Measurements from ENCODE around the gene IFNAR2.

Gene IFNAR2

GRCh38 chr21:33229784-33230544 lies at the start of gene IFNAR2:
TSS of gene IFNAR2 (plus strand) at chr21:33229938. CDS start at chr21:33241923, 11,985 bp downstream.
- FAIRE-seq (no peak), DNase-seq (ENCODE audit: insufficient read length, low spot score) (peak; percentile 87)
- peak; percentile 47 for TF ChIP-seq POLR2A (IDR thresholded peaks at IDR 0.05; ENCODE audit: low read depth, low read length)

GRCh38 chr21:33185852-33186251 lies 43.9 kb upstream of the IFNAR2 start:
- no peak for TF ChIP-seq POLR2A (IDR thresholded peaks at IDR 0.05; ENCODE audit: low read depth, low read length)
- FAIRE-seq (no peak), DNase-seq (ENCODE audit: insufficient read length, low spot score) (no peak)

- TF ChIP-seq POLR2A (IDR thresholded peaks at IDR 0.05; ENCODE audit: low read depth, low read length) = no peak
- DNase-seq (ENCODE audit: insufficient read length, low spot score) = no peak
- no peak for FAIRE-seq
These were observed 42.5 kb upstream of the IFNAR2 start for GRCh38 chr21:33187276-33187675.

GRCh38 chr21:33189237-33189636 lies 40.5 kb upstream of the IFNAR2 start:
- no peak for TF ChIP-seq POLR2A (IDR thresholded peaks at IDR 0.05; ENCODE audit: low read depth, low read length)
- DNase-seq (ENCODE audit: insufficient read length, low spot score) (no peak), FAIRE-seq (no peak)

DNA sequence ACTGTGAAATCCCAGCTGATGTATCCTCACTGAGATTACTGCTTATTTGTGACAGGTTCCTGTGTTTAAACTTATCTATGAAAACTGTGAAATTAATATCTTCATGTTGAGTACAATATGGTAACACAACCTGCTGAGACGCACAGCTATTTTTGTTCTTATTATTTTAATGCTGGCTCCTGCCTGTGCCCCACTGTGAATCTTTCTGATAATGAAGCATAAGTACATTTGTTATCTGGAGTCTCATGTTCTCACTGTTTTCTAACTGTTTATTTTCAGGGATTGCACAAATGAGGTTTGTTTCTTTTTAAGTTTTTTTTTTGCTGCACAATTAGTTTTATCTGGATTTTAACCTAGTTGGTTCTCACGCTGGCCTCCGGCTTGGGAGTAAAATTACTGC lies 39.9 kb upstream of the IFNAR2 start:
- no peak for TF ChIP-seq POLR2A (IDR thresholded peaks at IDR 0.05; ENCODE audit: low read depth, low read length)
- FAIRE-seq (no peak), DNase-seq (ENCODE audit: insufficient read length, low spot score) (no peak)

DNA sequence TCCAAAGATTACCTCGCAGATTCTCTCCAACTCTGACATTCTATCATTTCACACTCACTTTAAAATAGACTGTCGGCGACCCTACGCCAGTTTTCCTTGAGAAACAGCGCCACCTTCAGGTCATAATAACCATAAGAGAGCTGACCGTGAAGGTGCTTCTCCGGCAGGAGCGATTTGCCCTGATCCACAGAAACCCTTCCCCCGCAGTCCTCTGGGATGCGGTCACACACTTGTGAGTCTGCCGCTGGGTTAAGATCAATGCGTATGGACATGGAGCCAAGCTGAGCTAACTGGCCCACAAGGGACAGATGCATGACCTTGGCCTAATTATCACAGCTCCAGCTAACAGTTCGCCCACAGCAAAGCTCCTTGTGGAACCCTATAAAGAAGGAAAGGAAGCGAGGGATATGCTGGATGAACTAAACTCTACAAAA lies 32.8 kb upstream of the IFNAR2 start:
- no peak for TF ChIP-seq POLR2A (IDR thresholded peaks at IDR 0.05; ENCODE audit: low read depth, low read length)
- no peak for FAIRE-seq
- peak; percentile 50 for DNase-seq (ENCODE audit: insufficient read length, low spot score)

- no peak for FAIRE-seq
- no peak for TF ChIP-seq POLR2A (IDR thresholded peaks at IDR 0.05; ENCODE audit: low read depth, low read length)
These were observed 32.2 kb upstream of the IFNAR2 start for GRCh38 chr21:33197496-33197895.

DNA sequence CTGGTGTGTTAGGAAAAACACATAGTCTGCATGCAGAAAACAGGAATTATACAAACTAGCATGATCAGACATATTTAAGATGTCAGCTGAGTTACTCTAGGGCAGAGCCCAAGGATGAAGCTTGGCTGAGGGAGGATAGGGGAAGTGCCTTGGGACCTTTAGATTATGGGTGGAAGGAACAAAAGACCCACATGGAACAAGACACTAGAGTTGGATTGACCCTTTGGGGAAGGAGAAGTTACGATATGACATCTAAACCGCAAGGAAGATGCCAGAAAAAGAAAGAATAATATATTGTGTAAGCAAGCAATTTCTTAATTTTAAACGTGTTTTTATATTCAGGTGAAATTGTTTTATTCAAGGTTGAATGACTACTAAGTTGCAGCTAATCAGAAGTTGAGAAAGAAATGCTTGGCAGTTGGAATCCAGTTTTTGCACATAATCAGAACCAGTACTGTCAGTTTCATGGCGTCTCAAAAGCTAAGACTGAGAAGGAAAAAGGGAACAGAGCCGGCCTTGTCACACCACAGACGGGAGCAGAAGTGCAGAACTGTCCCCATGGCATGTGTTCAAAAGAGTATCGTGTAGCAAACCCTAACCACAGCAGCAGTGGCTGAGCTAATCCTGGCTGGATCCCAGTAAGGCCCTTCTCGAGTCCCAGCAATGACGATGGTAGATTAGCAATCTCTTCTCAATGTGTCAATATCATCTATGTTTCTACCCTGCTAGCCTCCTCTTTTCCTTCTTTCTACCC lies 31.2 kb upstream of the IFNAR2 start:
- FAIRE-seq (no peak), DNase-seq (ENCODE audit: insufficient read length, low spot score) (no peak)
- TF ChIP-seq POLR2A (IDR thresholded peaks at IDR 0.05; ENCODE audit: low read depth, low read length) = no peak

More at GRCh38 chr21:33197496-33197895, 32.2 kb upstream of the IFNAR2 start:
- no peak for DNase-seq (ENCODE audit: insufficient read length, low spot score)

DNA sequence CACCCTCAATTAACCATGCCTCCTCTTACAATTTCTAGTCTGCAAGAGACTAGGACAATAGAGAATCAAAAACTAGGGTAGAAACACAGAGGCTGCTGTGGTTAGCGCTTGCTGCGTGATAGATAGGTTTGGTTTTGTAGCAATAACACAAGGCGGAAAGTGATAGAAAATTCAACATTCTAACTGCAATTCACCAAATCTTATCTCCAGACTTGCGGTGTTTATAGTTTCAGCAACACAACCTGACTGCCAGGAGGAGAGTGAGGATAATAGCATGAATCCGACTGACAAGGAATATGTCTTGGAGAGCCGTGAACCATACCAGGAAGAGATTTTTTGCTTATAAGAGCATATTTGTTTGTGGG lies 30.7 kb upstream of the IFNAR2 start:
- FAIRE-seq (no peak), DNase-seq (ENCODE audit: insufficient read length, low spot score) (no peak)
- TF ChIP-seq POLR2A (IDR thresholded peaks at IDR 0.05; ENCODE audit: low read depth, low read length) = no peak

DNA sequence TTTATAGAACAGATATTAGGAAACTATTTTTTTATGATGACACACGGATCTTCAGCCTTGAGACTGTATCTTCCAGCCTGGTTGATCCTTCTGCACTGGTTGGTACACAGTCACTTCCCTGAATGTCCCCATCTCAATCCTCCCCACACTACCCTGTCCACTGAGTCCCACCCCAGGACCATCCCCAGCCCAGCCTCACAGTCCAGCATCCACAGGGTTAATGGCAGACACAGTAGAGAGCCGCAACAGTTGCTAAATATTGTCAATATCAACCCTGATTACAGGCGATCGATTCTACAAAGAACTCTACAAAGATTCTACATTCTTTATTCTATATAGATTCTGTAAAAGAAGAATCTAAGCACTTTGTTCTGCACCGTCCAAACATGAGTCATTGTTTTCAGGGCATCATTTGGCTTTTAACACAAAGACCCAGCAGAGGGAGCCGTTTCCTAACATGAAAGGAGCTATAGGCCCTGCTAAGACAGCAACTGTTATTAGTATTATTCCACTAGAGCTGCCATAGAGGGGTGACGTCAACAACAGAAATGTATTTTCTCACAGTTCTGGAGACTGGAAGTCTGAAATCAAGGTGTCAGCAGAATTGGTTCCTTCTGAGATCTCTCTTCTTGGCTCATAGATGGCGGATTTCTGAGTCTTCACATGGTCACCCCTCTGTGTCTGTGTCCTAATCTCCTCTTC lies 30.1 kb upstream of the IFNAR2 start:
- no peak for TF ChIP-seq POLR2A (IDR thresholded peaks at IDR 0.05; ENCODE audit: low read depth, low read length)
- peak; percentile 72 for DNase-seq (ENCODE audit: insufficient read length, low spot score)
- FAIRE-seq = no peak

DNA sequence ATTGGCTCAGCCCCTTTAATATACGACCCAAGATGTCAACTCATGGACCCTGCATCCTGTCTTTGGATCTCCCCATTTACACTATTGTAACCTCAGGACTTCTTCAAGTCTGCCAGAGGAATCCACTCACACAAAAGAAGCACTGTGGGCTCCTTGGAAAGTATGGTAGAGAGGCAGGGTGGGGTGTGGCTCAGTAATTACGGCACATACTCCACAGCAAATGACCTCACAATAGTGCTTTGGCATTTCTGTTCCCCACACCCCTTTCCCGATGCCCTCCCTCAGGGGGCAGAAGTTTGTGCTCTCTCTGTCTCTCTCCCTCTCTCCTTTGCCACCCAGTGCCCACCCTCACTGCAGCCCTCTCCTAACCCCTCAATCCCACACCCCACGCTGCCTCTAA lies 27.8 kb upstream of the IFNAR2 start:
- DNase-seq (ENCODE audit: insufficient read length, low spot score) (no peak), FAIRE-seq (no peak)
- TF ChIP-seq POLR2A (IDR thresholded peaks at IDR 0.05; ENCODE audit: low read depth, low read length) = no peak

DNA sequence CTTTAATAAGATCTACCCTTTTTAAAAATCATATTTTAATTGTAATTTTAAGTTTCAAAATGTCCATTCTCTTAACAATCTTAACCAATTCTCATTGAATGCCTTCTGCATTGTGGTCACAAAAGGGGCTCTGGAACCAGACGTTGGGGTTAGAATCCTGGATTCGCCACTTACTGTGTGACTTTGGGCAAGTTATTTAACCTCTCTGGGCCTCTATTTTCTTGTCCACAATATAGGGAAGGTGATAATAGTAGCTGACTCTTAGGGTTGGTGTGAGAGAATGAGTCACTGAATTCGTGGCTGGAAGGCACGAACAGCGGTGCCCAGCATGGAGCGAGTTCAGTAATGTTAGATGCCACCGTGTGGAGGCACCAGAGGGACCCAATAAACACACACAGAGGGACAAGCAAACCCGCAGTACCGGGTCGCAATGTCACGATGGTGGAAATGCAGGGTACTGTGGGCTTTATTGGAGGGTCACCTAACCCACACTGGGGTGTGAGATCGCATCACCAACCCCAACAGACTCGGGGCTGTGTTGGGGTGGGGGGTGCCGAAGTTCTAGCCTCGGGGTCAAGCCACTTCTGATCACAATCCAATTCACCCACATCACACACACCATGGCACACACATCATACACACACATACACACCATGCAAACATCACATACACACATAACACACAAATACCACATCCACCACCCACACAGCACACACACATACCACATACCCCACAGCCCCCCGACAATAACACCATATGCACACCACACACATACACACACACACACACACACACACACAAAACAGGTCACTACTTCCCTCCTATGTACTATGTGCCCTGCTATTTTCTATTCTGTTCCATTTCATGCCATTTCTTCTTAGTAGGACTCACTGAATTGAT lies 27.0 kb upstream of the IFNAR2 start:
- FAIRE-seq (no peak), DNase-seq (ENCODE audit: insufficient read length, low spot score) (no peak)
- no peak for TF ChIP-seq POLR2A (IDR thresholded peaks at IDR 0.05; ENCODE audit: low read depth, low read length)

DNA sequence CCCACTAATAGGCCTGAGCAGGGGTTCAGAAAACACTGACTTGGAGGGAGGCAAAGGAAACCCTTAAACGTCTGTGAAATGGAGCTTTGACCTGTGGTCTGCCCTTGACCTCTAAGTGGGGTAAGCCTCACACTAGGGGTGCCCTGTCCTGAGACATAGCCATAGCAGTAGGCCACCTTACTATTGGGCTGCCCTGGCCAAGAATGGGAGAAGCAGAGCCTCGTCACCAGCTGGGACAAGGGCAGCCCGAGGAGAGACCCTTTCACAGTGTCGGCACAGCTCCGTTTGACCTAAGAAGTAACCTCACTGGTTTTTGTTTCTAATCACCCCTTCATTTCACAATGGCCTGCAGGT lies 26.4 kb upstream of the IFNAR2 start:
- FAIRE-seq (no peak), DNase-seq (ENCODE audit: insufficient read length, low spot score) (no peak)
- TF ChIP-seq POLR2A (IDR thresholded peaks at IDR 0.05; ENCODE audit: low read depth, low read length) = no peak
